ENCODE measurements around the gene EEF1AKMT1.

- TF ChIP-seq CBX3 (IDR thresholded peaks at IDR 0.05; ENCODE audit: low read depth) (no peak), RAD21 (IDR thresholded peaks at IDR 0.05; ENCODE audit: low read depth) (no peak), POLR2A (IDR thresholded peaks at IDR 0.05; ENCODE audit: borderline replicate concordance, extremely low read depth, insufficient read depth, insufficient read length) (no peak), CTCF (IDR thresholded peaks at IDR 0.05 in 2 of 3, conservative IDR thresholded peaks at IDR 0.05 in 1 of 3; ENCODE audit: borderline replicate concordance in 1 of 3, insufficient read depth in 1 of 3, low read depth in 2 of 3, low read length in 2 of 3) (no peak), SIN3A (IDR thresholded peaks at IDR 0.05; ENCODE audit: low read depth) (no peak), ZBTB33 (IDR thresholded peaks at IDR 0.05; ENCODE audit: extremely low read depth, insufficient replicate concordance, low read length) (no peak), EZH2 (IDR thresholded peaks at IDR 0.05) (no peak), CEBPB (IDR thresholded peaks at IDR 0.05; ENCODE audit: low read depth) (no peak)
Measured at GRCh38 chr13:20775961-20776360, 2.2 kb upstream of the EEF1AKMT1 start.
